Mucosa of descending colon (tissue), 3 donors: ENCODE measurements around the gene DEPDC1B. TPM values are rescaled to one million over a fixed set of nuclear protein-coding genes. Genes with fewer than 3 reads are reported as not detected.

Experiments used
- ATAC-seq: fragments of 200-7000 bp; cut with Tn5 transposase; one replicate; pipeline ENCODE4 v1.9.1; 2020; ENCODE audit warnings: mild to moderate bottlenecking, moderate library complexity
- DNase-seq, 3 donors: peaks; one replicate each; pipeline ENCODE4 v3.0.0-alpha.2; 2020
- H3K36me3 ChIP-seq: fragments of 200-600 bp; one replicate; pipeline ENCODE4 v1.8.0; 2021; ENCODE audit warnings: low read depth, mild to moderate bottlenecking
- H3K4me1 ChIP-seq: fragments of 200-600 bp; one replicate; pipeline ENCODE4 v1.8.0; 2021; ENCODE audit warnings: low read depth, mild to moderate bottlenecking
- H3K4me3 ChIP-seq: fragments of 200-600 bp; one replicate; pipeline ENCODE4 v1.8.0; 2021; ENCODE audit warnings: mild to moderate bottlenecking
- H3K9me3 ChIP-seq: fragments of 200-600 bp; one replicate; pipeline ENCODE4 v1.8.0; 2021; ENCODE audit warnings: mild to moderate bottlenecking
- intact Hi-C, 2 donors: fragments of 100-400 bp; cut with DNase I in 1 of 2; cut with micrococcal nuclease in 1 of 2; formaldehyde crosslinking; loops; one replicate each; pipeline versions ENCODE4 v1.11.0 to v1.11.1; 2022; cut with DNase I, micrococcal nuclease
- total RNA-seq, 3 donors: library from RNA; stranded (reverse); fragmentation: NEBNext Ultra II Directional in 2 of 3; extraction: Animal tissue kit (Norgen Biotek cat#: 25700) in 2 of 3; gene quantifications; one replicate each; pipeline versions ENCODE4 v1.2.1 to v1.2.4, GENCODE V29; 2021 to 2023
- TF ChIP-seq, protein P1 (sequence below): fragments of 200-600 bp; IDR thresholded peaks from one replicate; pipeline ENCODE4 v1.8.0; 2022; ENCODE audit warnings: antibody characterized with exemption, mild to moderate bottlenecking
- donor health status: DM: no; HTN: no; CAD: no; lungs with moderate emphysema.
- donor health status: DM: no; HTN: no; CAD: no.
- donor health status: DM: no; HTN: yes; CAD: no.

Gene DEPDC1B
- total RNA-seq, 3 donors from 2014 or later = 3.4 to 9.8 (median 4.5) TPM

DNA sequence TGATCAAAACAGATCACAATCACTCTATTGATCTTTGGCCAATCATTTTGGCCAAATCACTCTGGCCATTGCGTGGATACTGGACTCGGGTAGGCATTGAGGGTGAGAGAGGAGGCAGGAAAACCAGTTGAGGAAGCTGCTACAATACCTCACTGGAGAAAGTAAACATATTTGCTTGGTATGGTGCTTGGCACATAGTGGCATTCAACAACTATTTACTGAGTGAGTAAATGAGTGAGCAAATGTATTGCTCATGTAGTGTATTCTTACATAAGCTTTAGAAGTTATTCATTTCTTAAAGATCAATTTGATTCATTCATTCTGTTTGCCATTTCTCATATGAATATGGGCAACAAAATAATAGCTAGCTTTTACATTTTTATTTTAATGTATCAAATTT lies 4.0 kb upstream of the DEPDC1B start:
- Histone ChIP-seq H3K36me3 (no peaks in the 10 kb centered on the region), H3K4me3 (no peak overlapping the region), H3K9me3 (no peaks in the 10 kb centered on the region), H3K4me1 (peaks cover 8% of the 10 kb centered on the region)
- DNase-seq (no peak), ATAC-seq (no peak)
- intact Hi-C loops = no loop called here
- TF ChIP-seq, protein P1, sequence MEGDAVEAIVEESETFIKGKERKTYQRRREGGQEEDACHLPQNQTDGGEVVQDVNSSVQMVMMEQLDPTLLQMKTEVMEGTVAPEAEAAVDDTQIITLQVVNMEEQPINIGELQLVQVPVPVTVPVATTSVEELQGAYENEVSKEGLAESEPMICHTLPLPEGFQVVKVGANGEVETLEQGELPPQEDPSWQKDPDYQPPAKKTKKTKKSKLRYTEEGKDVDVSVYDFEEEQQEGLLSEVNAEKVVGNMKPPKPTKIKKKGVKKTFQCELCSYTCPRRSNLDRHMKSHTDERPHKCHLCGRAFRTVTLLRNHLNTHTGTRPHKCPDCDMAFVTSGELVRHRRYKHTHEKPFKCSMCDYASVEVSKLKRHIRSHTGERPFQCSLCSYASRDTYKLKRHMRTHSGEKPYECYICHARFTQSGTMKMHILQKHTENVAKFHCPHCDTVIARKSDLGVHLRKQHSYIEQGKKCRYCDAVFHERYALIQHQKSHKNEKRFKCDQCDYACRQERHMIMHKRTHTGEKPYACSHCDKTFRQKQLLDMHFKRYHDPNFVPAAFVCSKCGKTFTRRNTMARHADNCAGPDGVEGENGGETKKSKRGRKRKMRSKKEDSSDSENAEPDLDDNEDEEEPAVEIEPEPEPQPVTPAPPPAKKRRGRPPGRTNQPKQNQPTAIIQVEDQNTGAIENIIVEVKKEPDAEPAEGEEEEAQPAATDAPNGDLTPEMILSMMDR = no peak

DNA sequence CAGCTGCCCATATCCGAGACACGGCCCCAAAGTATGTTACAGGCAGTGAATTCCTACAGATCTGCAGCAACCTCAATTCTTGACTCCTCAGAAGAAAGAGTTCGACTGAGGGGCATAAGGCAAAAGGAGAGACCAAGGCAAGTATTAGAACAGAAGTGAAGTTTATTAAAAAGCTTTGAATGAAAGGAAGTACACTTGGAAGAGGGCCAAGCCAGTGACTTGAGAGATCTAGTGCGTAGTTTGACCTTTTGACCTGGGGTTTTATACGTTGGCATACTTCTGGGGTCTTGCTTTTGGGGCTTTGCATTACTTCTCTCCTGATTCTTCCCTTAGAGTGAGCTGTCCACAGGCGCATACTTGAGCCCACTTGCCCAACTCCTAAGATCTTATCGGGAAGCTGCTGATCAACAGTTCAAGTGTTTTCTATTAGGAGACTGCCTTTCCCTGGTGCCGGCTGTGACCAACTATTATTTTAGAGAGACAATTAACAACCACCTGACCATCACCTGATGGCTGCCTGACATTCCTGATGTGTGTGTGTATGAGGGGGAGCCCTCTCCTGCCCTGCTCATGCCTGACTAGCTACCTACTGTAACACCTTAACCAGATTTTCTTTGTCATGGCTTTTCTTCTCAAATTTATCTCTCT lies 1.5 kb upstream of the DEPDC1B start:
- DNase-seq = peak in 1 of 3 donors; percentile 16
- intact Hi-C loops = no loop called here
- H3K4me1 ChIP-seq = peaks cover 9% of the 10 kb centered on the region
- ATAC-seq = no peak
- H3K4me3 ChIP-seq = no peak overlapping the region
- no peaks in the 10 kb centered on the region for H3K9me3 ChIP-seq
- H3K36me3 ChIP-seq = no peaks in the 10 kb centered on the region
- TF ChIP-seq, protein P1 = no peak

DNA sequence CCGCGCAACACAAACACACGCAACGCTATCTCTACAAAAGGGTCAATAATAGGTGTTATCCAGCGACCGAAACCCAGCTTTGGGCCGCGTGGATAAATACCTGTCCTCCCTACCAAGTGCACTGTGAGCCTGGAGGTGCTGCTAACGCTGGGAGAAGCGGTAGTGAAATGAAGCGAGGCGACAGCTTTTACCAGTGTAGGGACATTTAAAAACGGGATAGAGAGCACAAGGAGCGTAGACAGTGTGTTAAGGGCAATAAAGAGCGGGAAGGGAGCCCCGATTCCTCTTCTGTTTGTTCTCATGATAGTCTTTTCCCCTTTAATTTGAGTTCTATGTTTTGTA lies 421 bp upstream of the DEPDC1B start:
- Histone ChIP-seq H3K36me3 (no peaks in the 10 kb centered on the region), H3K9me3 (no peaks in the 10 kb centered on the region), H3K4me3 (peak overlapping the region; percentile 29), H3K4me1 (peaks cover 9% of the 10 kb centered on the region)
- intact Hi-C loops = no loop called here
- ATAC-seq (peak; percentile 60), DNase-seq (peak in 1 of 3 donors; percentile 44)
- TF ChIP-seq, protein P1 = no peak

DNA sequence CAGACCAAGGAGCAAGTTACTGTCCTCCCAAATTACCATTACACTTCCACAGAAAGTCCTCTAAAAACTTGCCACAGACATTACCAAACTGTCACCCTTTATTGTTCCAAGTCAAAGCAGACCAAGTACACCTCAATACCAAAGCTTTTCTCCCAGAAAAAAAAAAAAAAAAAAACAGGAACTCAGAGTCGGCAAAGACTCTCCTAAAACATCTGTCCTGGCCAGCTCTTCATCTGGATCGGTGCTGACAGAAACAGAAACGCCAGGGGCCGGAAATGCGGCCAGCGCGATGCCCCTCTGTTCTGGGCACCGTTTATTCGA lies 718 bp downstream of the DEPDC1B start:
- peaks cover 9% of the 10 kb centered on the region for H3K4me1 ChIP-seq
- DNase-seq (no peak), ATAC-seq (no peak)
- intact Hi-C loops = loop anchor here in 1 of 2 donors (10.0 kb wide), 1 partner anchor 146 kb away; the partner anchor contains the start of gene ELOVL7
- no peaks in the 10 kb centered on the region for H3K9me3 ChIP-seq
- TF ChIP-seq, protein P1 = no peak
- peak overlapping the region; percentile 29 for H3K4me3 ChIP-seq
- no peaks in the 10 kb centered on the region for H3K36me3 ChIP-seq

DNA sequence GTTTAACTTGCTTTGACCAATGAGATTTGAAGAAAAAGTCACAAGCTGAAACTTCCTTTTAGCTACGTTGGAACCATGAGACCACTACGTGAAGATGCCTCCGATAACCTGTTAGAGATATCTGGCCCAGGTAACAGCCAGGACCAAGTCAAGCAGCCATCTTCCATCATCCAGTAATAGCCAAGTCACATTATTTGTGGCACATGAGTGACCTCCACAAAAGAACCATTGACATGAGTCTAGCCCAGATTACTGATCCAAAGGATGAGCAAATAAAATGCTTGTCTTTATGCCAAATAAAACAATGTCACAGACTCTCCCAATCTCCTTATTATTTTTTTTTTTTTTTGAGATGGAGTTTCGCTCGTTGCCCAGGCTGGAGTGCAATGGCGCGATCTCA lies 1.6 kb downstream of the DEPDC1B start:
- ATAC-seq = no peak
- peaks cover 9% of the 10 kb centered on the region for H3K4me1 ChIP-seq
- H3K9me3 ChIP-seq = no peaks in the 10 kb centered on the region
- no peak for DNase-seq
- H3K4me3 ChIP-seq = no peak overlapping the region
- H3K36me3 ChIP-seq = no peaks in the 10 kb centered on the region
- intact Hi-C loops = loop anchor here in 1 of 2 donors (10.0 kb wide), 1 partner anchor 146 kb away; the partner anchor contains the start of gene ELOVL7
- TF ChIP-seq, protein P1 = no peak
